Activated T-cell treated with anti-CD3 and anti-CD28 coated beads, Interleukin-2, amount 50 U/mL, for 24 hours (primary cell): Measurements from ENCODE around the gene DLX2.

Experiments
- DNase-seq: peaks from one replicate; pipeline ENCODE4 v3.0.0-alpha.2; 2020
- H3K27ac Mint-ChIP-seq: 2 replicates; pipeline ENCODE4 v1.8.0; 2020; ENCODE audit warnings: mild to moderate bottlenecking, mixed read lengths
- H3K27me3 Mint-ChIP-seq: 2 replicates; pipeline ENCODE4 v1.8.0; 2020; ENCODE audit warnings: mixed read lengths
- H3K36me3 Mint-ChIP-seq: 2 replicates; pipeline ENCODE4 v1.8.0; 2020; ENCODE audit warnings: low read depth, mixed read lengths
- H3K4me1 Mint-ChIP-seq: 2 replicates; pipeline ENCODE4 v1.8.0; 2020; ENCODE audit warnings: low read depth, mixed read lengths
- H3K4me3 Mint-ChIP-seq: 2 replicates; pipeline ENCODE4 v1.8.0; 2020; ENCODE audit warnings: mild to moderate bottlenecking, moderate library complexity, mixed read lengths
- H3K9me3 Mint-ChIP-seq: 2 replicates; pipeline ENCODE4 v1.8.0; 2020; ENCODE audit warnings: mixed read lengths

The DLX2 gene

GRCh38 chr2:172100080-172100934 is 2.4 kb downstream of the DLX2 start:
- Mint-ChIP-seq H3K36me3 (no peaks in the 10 kb centered on the region), H3K27me3 (peaks cover 92% of the 10 kb centered on the region), H3K4me1 (peaks cover 67% of the 10 kb centered on the region), H3K9me3 (no peaks in the 10 kb centered on the region), H3K4me3 (peak overlapping the region; percentile 38), H3K27ac (peak overlapping the region; percentile 17)
- DNase-seq, result peak; percentile 44

- peaks cover 69% of the 10 kb centered on the region for H3K4me1 Mint-ChIP-seq
- H3K36me3 Mint-ChIP-seq, result no peaks in the 10 kb centered on the region
- H3K27me3 Mint-ChIP-seq, result peaks cover 90% of the 10 kb centered on the region
- no peak for DNase-seq
- H3K4me3 Mint-ChIP-seq, result peak overlapping the region; percentile 18
- no peak overlapping the region for H3K27ac Mint-ChIP-seq
- no peaks in the 10 kb centered on the region for H3K9me3 Mint-ChIP-seq
These were observed 3.1 kb downstream of the DLX2 start for GRCh38 chr2:172099472-172100079.

DNA sequence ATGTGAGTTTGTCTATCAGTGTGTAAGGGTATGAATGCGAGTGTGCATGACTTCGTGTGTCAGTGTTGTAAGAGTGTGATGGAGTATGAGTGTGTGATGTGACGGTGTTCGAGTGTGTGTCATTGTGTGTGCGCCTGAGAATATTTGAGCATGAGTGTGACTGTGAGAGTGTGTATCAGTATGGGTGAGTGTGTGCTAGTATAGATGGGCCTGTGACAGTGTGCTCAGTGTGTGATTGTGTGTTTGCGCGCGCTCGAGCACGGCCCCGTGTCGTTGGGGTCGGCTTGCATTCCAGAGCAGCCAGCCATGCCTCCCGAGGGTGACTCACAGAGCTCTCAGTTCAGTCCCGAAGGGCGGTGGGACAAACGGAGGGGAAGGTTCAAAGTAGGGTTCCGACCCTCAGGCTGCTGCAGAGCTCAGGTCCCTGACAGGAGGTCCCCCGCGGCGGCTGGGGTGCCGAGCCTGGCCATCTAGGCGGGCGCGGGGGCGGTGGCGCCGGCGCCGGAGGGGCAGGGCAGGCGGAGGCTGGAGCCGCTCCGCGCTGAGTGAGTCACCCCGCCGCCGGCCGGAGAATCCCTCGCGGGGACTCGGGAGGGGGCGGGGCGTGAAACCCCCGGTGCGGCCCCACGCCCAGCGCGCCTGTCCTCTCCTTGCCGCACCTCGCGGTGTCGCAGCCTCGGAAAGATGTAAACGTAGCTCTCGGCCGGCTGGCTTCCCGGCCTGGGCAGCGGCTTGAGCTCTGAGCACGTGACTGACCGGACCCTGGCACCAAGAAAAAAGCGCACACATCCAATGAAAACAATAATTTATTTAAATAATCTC is 3.8 kb downstream of the DLX2 start:
- H3K9me3 Mint-ChIP-seq, result no peaks in the 10 kb centered on the region
- H3K4me3 Mint-ChIP-seq, result peak overlapping the region; percentile 9
- no peaks in the 10 kb centered on the region for H3K36me3 Mint-ChIP-seq
- DNase-seq, result peak; percentile 62
- peaks cover 70% of the 10 kb centered on the region for H3K4me1 Mint-ChIP-seq
- H3K27ac Mint-ChIP-seq, result no peak overlapping the region
- peaks cover 90% of the 10 kb centered on the region for H3K27me3 Mint-ChIP-seq

- peak; percentile 34 for DNase-seq
- Mint-ChIP-seq H3K9me3 (no peaks in the 10 kb centered on the region), H3K4me3 (peak overlapping the region; percentile 9), H3K27ac (no peak overlapping the region), H3K36me3 (no peaks in the 10 kb centered on the region), H3K27me3 (peaks cover 90% of the 10 kb centered on the region), H3K4me1 (peaks cover 65% of the 10 kb centered on the region)
These were observed 4.4 kb downstream of the DLX2 start for GRCh38 chr2:172098287-172098649.

GRCh38 chr2:172097557-172098131 is 5.1 kb downstream of the DLX2 start:
- Mint-ChIP-seq H3K4me1 (peaks cover 61% of the 10 kb centered on the region), H3K27me3 (peaks cover 91% of the 10 kb centered on the region), H3K27ac (no peak overlapping the region), H3K36me3 (no peaks in the 10 kb centered on the region), H3K4me3 (no peak overlapping the region), H3K9me3 (no peaks in the 10 kb centered on the region)
- DNase-seq, result peak; percentile 37

DNA sequence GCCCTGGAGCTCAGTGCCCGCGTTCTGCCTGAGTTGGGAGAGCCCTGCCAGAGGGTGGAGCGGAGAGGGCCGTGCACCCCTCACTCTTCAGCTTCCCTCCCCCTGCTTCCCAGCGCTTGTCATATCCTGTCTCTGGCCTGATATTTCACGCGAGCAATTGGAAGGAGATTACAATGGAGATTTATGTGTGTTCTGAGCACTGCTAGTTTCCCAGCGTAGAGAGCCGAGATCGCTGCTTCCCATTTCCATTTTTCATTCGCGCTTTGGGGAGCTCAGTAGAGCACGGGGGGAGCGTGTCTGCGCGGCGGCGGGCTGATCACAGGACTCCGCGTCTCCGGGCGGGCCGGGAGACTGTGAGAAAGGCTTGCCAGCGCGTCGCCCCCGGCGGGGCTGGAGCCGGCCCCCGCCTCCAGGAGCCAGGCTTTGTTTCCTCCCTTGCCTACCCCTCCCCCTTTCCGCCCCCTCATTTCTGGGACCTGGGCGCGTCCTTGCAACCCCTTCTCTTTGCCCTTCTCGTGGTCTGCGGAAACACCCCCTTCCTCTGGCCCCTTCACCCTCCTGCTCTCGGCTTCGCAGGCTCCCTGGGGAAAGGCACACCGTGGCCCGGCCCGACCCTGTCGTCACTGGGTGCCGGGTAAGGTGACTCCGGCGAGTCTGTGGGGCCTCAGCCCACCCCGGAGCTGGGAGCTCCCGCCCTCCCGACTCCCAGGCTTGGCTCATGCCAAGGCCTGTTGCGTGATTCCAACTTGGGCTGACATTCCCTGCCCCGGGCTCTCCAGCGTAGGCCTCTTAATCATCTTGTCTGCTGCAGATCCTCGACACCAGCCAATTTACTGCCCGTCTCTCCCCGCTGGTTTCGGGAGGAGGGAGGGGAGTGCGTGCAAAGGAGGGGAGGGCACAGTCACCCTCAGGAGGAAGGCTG is 5.8 kb downstream of the DLX2 start:
- DNase-seq, result peak; percentile 45
- Mint-ChIP-seq H3K36me3 (no peaks in the 10 kb centered on the region), H3K27ac (no peak overlapping the region), H3K9me3 (no peaks in the 10 kb centered on the region), H3K27me3 (peaks cover 92% of the 10 kb centered on the region), H3K4me3 (peak overlapping the region; percentile 51), H3K4me1 (peaks cover 55% of the 10 kb centered on the region)

GRCh38 chr2:172095905-172096625 is 6.6 kb downstream of the DLX2 start:
- DNase-seq, result peak; percentile 39
- Mint-ChIP-seq H3K9me3 (no peaks in the 10 kb centered on the region), H3K4me1 (peaks cover 47% of the 10 kb centered on the region), H3K4me3 (peak overlapping the region; percentile 76), H3K27me3 (peaks cover 90% of the 10 kb centered on the region), H3K36me3 (no peaks in the 10 kb centered on the region), H3K27ac (no peak overlapping the region)

GRCh38 chr2:172095146-172095904 is 7.4 kb downstream of the DLX2 start:
- Mint-ChIP-seq H3K4me1 (peaks cover 42% of the 10 kb centered on the region), H3K4me3 (peak overlapping the region; percentile 76), H3K27ac (peak overlapping the region; percentile 71), H3K9me3 (no peaks in the 10 kb centered on the region), H3K36me3 (no peaks in the 10 kb centered on the region), H3K27me3 (peaks cover 90% of the 10 kb centered on the region)
- peak; percentile 73 for DNase-seq

- Mint-ChIP-seq H3K9me3 (no peaks in the 10 kb centered on the region), H3K36me3 (no peaks in the 10 kb centered on the region), H3K27me3 (peaks cover 90% of the 10 kb centered on the region), H3K27ac (no peak overlapping the region), H3K4me1 (peaks cover 41% of the 10 kb centered on the region), H3K4me3 (peak overlapping the region; percentile 76)
- DNase-seq, result no peak
These were observed 8.2 kb downstream of the DLX2 start for GRCh38 chr2:172094294-172095145.

- H3K9me3 Mint-ChIP-seq, result no peaks in the 10 kb centered on the region
- H3K4me3 Mint-ChIP-seq, result peak overlapping the region; percentile 41
These were observed 9.0 kb downstream of the DLX2 start for GRCh38 chr2:172093416-172094293.

GRCh38 chr2:172092716-172093415 is 9.8 kb downstream of the DLX2 start:
- no peaks in the 10 kb centered on the region for H3K9me3 Mint-ChIP-seq
- no peaks in the 10 kb centered on the region for H3K36me3 Mint-ChIP-seq
- DNase-seq, result no peak
- peaks cover 95% of the 10 kb centered on the region for H3K27me3 Mint-ChIP-seq
- H3K27ac Mint-ChIP-seq, result no peak overlapping the region
- peaks cover 43% of the 10 kb centered on the region for H3K4me1 Mint-ChIP-seq
- no peak overlapping the region for H3K4me3 Mint-ChIP-seq

More at GRCh38 chr2:172093416-172094293, 9.0 kb downstream of the DLX2 start:
- peaks cover 92% of the 10 kb centered on the region for H3K27me3 Mint-ChIP-seq
- DNase-seq, result no peak
- H3K27ac Mint-ChIP-seq, result no peak overlapping the region
- peaks cover 39% of the 10 kb centered on the region for H3K4me1 Mint-ChIP-seq
- no peaks in the 10 kb centered on the region for H3K36me3 Mint-ChIP-seq
